Choroid plexus epithelial cell (primary cell): Measurements from ENCODE around the gene SBK2.
"Not testable (repeated sequence)": the region's sequence is repeated elsewhere in the genome, so short reads cannot be mapped to it uniquely, and the experiment has no call there.

Experiments used
- DNase-seq: peaks from one replicate; pipeline ENCODE4 v3.0.0-alpha.2; 2010; ENCODE audit warnings: low read depth
- H3K4me3 ChIP-seq: 2 replicates; pipeline ENCODE4 v1.5.1; 2011; ENCODE audit warnings: low read depth, mild to moderate bottlenecking, control low read depth, low read length, moderate library complexity
- CTCF ChIP-seq: conservative IDR thresholded peaks from 2 replicates; pipeline ENCODE4 v1.5.1; 2011; ENCODE audit warnings: low read depth, mild to moderate bottlenecking, control low read depth, inconsistent platforms, low read length, moderate library complexity

SBK2 gene

GRCh38 chr19:55579766-55580621 is 43.1 kb upstream of the SBK2 start:
- DNase-seq = peak; percentile 41
- TF ChIP-seq CTCF = no peak
- H3K4me3 ChIP-seq = peak overlapping the region; percentile 93

- no peak for DNase-seq
- peak overlapping the region; percentile 93 for H3K4me3 ChIP-seq
- no peak for TF ChIP-seq CTCF
These were observed 42.1 kb upstream of the SBK2 start for GRCh38 chr19:55578761-55579747.

- TF ChIP-seq CTCF = no peak
- no peak for DNase-seq
These were observed 41.3 kb upstream of the SBK2 start for GRCh38 chr19:55578031-55578760.

GRCh38 chr19:55576746-55577145 is 39.8 kb upstream of the SBK2 start:
- H3K4me3 ChIP-seq = no peak overlapping the region
- TF ChIP-seq CTCF = no peak
- no peak for DNase-seq

More at GRCh38 chr19:55578031-55578760, 41.3 kb upstream of the SBK2 start:
- H3K4me3 ChIP-seq = no peak overlapping the region

- not testable (repeated sequence) for H3K4me3 ChIP-seq, DNase-seq
These were observed 37.0 kb upstream of the SBK2 start for GRCh38 chr19:55573929-55574328.

GRCh38 chr19:55569477-55569876 is 32.5 kb upstream of the SBK2 start:
- not testable (repeated sequence) for DNase-seq, H3K4me3 ChIP-seq

- no peak for DNase-seq
- no peak overlapping the region for H3K4me3 ChIP-seq
- TF ChIP-seq CTCF = no peak
These were observed 30.9 kb upstream of the SBK2 start for GRCh38 chr19:55567708-55568328.
